CD4-positive, CD25-positive, alpha-beta regulatory T cell (primary cell): ENCODE data around the gene WNT7A. TPM values are rescaled to one million over a fixed set of nuclear protein-coding genes. Genes with fewer than 3 reads are reported as not detected.
"Not testable (repeated sequence)": the region's sequence is repeated elsewhere in the genome, so short reads cannot be mapped to it uniquely, and the experiment has no call there.

ENCODE experiments used
- ATAC-seq, 2 donors: fragments of 150-1000 bp; cut with Tn5 transposase; one replicate each; pipeline ENCODE4 v1.10.0; 2021; ENCODE audit warnings: low read depth in 2 of 2, moderate number of reproducible peaks in 2 of 2, moderate library complexity in 1 of 2
- DNase-seq, 3 donors: peaks; one replicate each; pipeline versions ENCODE4 v3.0.0 to v3.0.0-alpha.2; 2012 to 2022; ENCODE audit warnings: mixed read lengths in 1 of 3
- H3K27ac ChIP-seq: one replicate; pipeline ENCODE4 v1.7.0; 2013; ENCODE audit warnings: mild to moderate bottlenecking, low read length; ENCODE audit not compliant: insufficient read depth, poor library complexity, severe bottlenecking
- H3K27me3 ChIP-seq: one replicate; pipeline ENCODE4 v1.7.0; 2013; ENCODE audit warnings: low read length; ENCODE audit not compliant: control insufficient read depth, insufficient read depth
- H3K36me3 ChIP-seq: one replicate; pipeline ENCODE4 v1.7.0; 2013; ENCODE audit warnings: mild to moderate bottlenecking, low read length, moderate library complexity; ENCODE audit not compliant: control insufficient read depth, insufficient read depth
- H3K4me1 ChIP-seq: 2 replicates; pipeline ENCODE4 v1.7.0; 2013; ENCODE audit warnings: mild to moderate bottlenecking, low read length; ENCODE audit not compliant: insufficient read depth, control insufficient read depth, poor library complexity, severe bottlenecking
- H3K4me3 ChIP-seq: one replicate; pipeline ENCODE4 v1.7.0; 2013; ENCODE audit warnings: low read depth, mild to moderate bottlenecking, low read length, moderate library complexity
- H3K9me3 ChIP-seq, 2 experiments: 1 replicate in 1 of 2; 2 replicates in 1 of 2; pipeline ENCODE4 v1.7.0; 2013; ENCODE audit warnings: low read length in 2 of 2, mild to moderate bottlenecking in 1 of 2, moderate library complexity in 1 of 2; ENCODE audit not compliant: control insufficient read depth in 2 of 2
- H3K27ac Mint-ChIP-seq, 3 donors: one replicate each; pipeline ENCODE4 v1.8.0; 2020 to 2022; ENCODE audit warnings: mild to moderate bottlenecking in 3 of 3, mixed read lengths in 3 of 3, moderate library complexity in 2 of 3
- H3K27me3 Mint-ChIP-seq: one replicate; pipeline ENCODE4 v1.8.0; 2022; ENCODE audit warnings: mild to moderate bottlenecking, mixed read lengths
- H3K36me3 Mint-ChIP-seq: one replicate; pipeline ENCODE4 v1.8.0; 2020; ENCODE audit warnings: mixed read lengths
- H3K4me1 Mint-ChIP-seq, 4 donors: one replicate each; pipeline ENCODE4 v1.8.0; 2020 to 2022; ENCODE audit warnings: mixed read lengths in 4 of 4, mild to moderate bottlenecking in 1 of 4
- H3K4me3 Mint-ChIP-seq, 4 donors: one replicate each; pipeline ENCODE4 v1.8.0; 2020 to 2022; ENCODE audit warnings: mild to moderate bottlenecking in 4 of 4, mixed read lengths in 4 of 4, moderate library complexity in 3 of 4
- H3K9me3 Mint-ChIP-seq, 7 donors: one replicate each; pipeline ENCODE4 v1.8.0; 2020 to 2022; ENCODE audit warnings: mixed read lengths in 7 of 7, mild to moderate bottlenecking in 3 of 7, moderate library complexity in 2 of 7
- polyA plus RNA-seq, 4 donors: library from polyadenylated mRNA; unstranded; fragments of 300-500 nt; fragmentation: Illumina TruSeq; gene quantifications; one replicate each; pipeline ENCODE4 v1.2.3, GENCODE V29; 2021
- total RNA-seq: library from RNA; stranded (reverse); gene quantifications from one replicate; pipeline ENCODE4 v1.2.3, GENCODE V29; 2022

The WNT7A gene
- 2.5 TPM for total RNA-seq
- polyA plus RNA-seq, result 1 to 10 TPM in 1 of 4 donors, under 1 TPM in 2, not detected in 1; 0.34 to 1.4 (median 0.87) TPM

DNA sequence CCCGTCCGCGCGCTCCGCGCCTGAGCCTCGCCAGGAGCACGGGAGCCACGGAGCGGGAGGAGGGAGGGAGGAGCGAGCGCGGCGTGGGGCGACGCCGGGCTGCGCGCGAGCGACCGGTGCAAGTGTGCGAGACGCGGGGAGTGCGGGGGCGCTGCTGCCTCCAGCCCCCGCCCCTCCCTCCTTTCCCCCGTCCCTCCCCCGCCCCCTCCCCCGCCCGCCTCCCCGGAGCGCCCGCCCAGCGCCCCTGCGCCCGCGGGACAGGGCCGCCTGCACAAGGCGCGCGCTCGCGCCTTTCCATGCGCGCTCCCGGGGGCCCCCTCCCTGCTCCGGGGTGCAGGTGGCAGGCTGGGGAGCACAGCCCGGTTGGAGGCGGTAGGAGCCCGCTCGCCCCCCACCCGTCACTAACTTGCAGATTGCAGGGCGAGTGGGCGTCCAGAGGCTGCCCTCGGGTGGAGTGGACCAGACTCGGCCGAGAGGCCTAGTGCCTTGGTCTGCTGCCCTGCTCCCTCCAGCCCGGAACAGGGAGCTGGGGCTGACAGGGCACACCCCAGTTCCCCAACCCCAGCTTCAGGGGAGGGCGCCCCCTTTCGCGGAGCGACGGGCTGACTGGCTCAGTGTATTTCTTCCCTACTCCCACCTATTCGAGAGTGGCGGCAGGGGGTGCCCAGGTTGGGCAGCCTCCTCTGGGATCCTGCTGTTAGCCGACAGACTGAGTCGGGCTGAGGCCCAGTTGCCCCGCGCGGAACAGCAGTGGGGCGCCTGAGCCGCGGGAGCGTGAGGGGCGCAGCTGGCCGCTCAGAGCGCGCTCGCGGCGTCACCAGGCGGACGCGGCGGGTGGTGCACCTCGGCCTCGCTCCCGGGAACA, at the start of gene WNT7A:
WNT7A (minus strand) TSS at position 126 of the 865 bp plus-strand sequence. CDS start 255 bp downstream, outside the sequence.
- no peaks in the 10 kb centered on the region for H3K36me3 ChIP-seq
- no peak within 1 kb of the TSS for H3K4me3 ChIP-seq
- H3K27me3 Mint-ChIP-seq, result peaks cover 59% of the 10 kb centered on the region
- H3K36me3 Mint-ChIP-seq, result peaks cover 5% of the 10 kb centered on the region
- H3K27ac ChIP-seq, result no peak within 1 kb of the TSS
- peak; percentile 54 to 62 for ATAC-seq
- peaks cover 22% of the 10 kb centered on the region for H3K4me1 ChIP-seq
- no peaks in the 10 kb centered on the region for H3K9me3 ChIP-seq
- DNase-seq, result peak; percentile 37 to 56 (median 40)
- H3K27ac Mint-ChIP-seq, result no peak within 1 kb of the TSS
- H3K4me3 Mint-ChIP-seq, result peak within 1 kb of the TSS; percentile 39 to 84 (median 64)
- H3K27me3 ChIP-seq, result peaks cover 27% of the 10 kb centered on the region
- H3K9me3 Mint-ChIP-seq, result peaks cover 0 to 5% (median 0%) of the 10 kb centered on the region in 7 donors
- peaks cover 0 to 21% (median 5%) of the 10 kb centered on the region in 4 donors for H3K4me1 Mint-ChIP-seq

DNA sequence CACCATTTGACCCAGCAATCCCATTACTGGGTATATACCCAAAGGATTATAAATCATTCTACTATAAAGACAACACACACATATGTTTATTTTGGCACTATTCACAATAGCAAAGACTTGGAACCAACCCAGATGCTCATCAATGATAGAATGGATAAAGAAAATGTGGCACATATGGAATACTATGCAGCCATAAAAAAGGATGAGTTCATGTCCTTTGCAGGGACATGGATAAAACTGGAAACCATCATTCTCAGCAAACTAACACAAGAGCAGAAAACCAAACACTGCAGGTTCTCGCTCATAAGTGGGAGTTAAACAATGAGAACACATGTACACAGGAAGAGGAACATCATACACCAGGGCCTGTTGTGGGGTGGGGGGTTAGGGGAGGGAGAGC, 48.9 kb upstream of the WNT7A start:
- peaks cover 0 to 41% (median 13%) of the 10 kb centered on the region in 7 donors for H3K9me3 Mint-ChIP-seq
- not testable (repeated sequence) for H3K4me3 ChIP-seq, ATAC-seq, H3K27ac Mint-ChIP-seq, H3K4me1 Mint-ChIP-seq, DNase-seq, H3K36me3 Mint-ChIP-seq, H3K27me3 ChIP-seq, H3K27ac ChIP-seq, H3K4me3 Mint-ChIP-seq, H3K27me3 Mint-ChIP-seq, H3K36me3 ChIP-seq, H3K4me1 ChIP-seq
- peaks cover 2 to 11% of the 10 kb centered on the region in 2 experiments for H3K9me3 ChIP-seq

DNA sequence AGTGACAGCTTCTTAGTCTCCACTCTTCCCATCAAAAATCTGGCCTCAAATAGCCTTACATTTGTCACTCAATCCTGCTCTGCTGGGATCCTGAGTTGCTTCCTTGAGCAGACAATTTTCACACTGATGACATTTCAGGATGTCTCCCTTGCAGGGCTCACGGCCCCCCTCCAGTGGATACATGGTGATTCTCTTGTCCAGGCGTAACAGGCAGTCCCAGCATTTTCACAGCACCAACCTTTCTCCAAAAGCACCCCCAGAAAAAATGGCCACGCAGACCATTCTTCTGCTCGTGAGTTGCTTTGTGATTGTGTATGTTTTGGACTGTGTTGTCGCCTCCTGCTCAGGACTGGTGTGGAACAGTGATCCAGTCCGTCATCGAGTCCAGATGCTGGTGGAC, 47.4 kb upstream of the WNT7A start:
- H3K4me3 ChIP-seq, result no peak overlapping the region
- no peak overlapping the region for H3K27ac Mint-ChIP-seq
- peaks cover 0 to 42% (median 13%) of the 10 kb centered on the region in 7 donors for H3K9me3 Mint-ChIP-seq

GRCh38 chr3:13916375-13916774, 36.5 kb upstream of the WNT7A start:
- no peaks in the 10 kb centered on the region for H3K4me1 Mint-ChIP-seq
- no peaks in the 10 kb centered on the region for H3K27me3 Mint-ChIP-seq
- Histone ChIP-seq H3K4me3 (no peak overlapping the region), H3K27me3 (no peaks in the 10 kb centered on the region), H3K27ac (no peak overlapping the region), H3K36me3 (no peaks in the 10 kb centered on the region), H3K4me1 (no peaks in the 10 kb centered on the region), H3K9me3 (peaks cover 9 to 32% of the 10 kb centered on the region in 2 experiments)
- peaks cover 2% of the 10 kb centered on the region for H3K36me3 Mint-ChIP-seq
- H3K27ac Mint-ChIP-seq, result no peak overlapping the region
- DNase-seq (no peak), ATAC-seq (no peak)
- H3K9me3 Mint-ChIP-seq, result peaks cover 2 to 63% (median 27%) of the 10 kb centered on the region in 7 donors
- no peak overlapping the region for H3K4me3 Mint-ChIP-seq

More for the DNA sequence above, 47.4 kb upstream of the WNT7A start:
- H3K27ac ChIP-seq, result no peak overlapping the region
- H3K36me3 ChIP-seq, result no peaks in the 10 kb centered on the region
- Mint-ChIP-seq H3K4me1 (peaks cover 0 to 3% (median 0%) of the 10 kb centered on the region in 4 donors), H3K4me3 (no peak overlapping the region), H3K27me3 (no peaks in the 10 kb centered on the region), H3K36me3 (no peaks in the 10 kb centered on the region)
- DNase-seq (no peak), ATAC-seq (no peak)
- no peaks in the 10 kb centered on the region for H3K27me3 ChIP-seq
- H3K4me1 ChIP-seq, result no peaks in the 10 kb centered on the region
- H3K9me3 ChIP-seq, result peaks cover 2 to 13% of the 10 kb centered on the region in 2 experiments

DNA sequence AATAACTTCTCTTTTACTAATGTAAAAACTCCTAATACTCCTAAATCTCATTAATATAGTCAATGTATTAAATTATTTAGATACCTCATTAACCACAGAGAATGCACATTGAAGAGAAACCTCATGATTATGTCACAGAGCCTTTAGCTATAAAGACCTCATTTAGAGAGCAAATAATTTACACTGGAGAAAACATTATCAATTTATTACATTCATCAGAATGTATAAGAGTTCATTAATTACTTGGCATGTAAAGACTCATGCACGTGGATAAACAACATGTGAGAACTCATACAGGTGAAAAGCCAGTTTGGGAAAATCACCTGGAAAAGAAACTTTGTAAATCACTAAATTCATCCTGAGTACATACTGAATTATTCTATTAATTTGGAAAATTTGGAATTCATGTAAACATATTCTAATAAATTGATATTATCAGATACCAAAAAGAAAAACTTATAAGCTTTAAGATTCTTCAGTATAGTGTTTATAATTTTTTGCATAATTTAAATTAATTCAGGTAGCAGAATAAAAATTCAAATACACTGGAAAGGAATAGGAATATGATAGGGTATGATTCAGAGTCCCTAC, 22.9 kb upstream of the WNT7A start:
- Mint-ChIP-seq H3K4me1 (peaks cover 0 to 5% (median 0%) of the 10 kb centered on the region in 4 donors), H3K27ac (no peak overlapping the region), H3K9me3 (peaks cover 7 to 63% (median 38%) of the 10 kb centered on the region in 7 donors), H3K4me3 (no peak overlapping the region), H3K27me3 (peaks cover 9% of the 10 kb centered on the region), H3K36me3 (peaks cover 20% of the 10 kb centered on the region)
- no peaks in the 10 kb centered on the region for H3K4me1 ChIP-seq
- ATAC-seq (no peak), DNase-seq (no peak)
- no peak overlapping the region for H3K4me3 ChIP-seq
- H3K36me3 ChIP-seq, result no peaks in the 10 kb centered on the region
- peaks cover 77 to 80% of the 10 kb centered on the region in 2 experiments for H3K9me3 ChIP-seq
- no peak overlapping the region for H3K27ac ChIP-seq
- peaks cover 6% of the 10 kb centered on the region for H3K27me3 ChIP-seq

DNA sequence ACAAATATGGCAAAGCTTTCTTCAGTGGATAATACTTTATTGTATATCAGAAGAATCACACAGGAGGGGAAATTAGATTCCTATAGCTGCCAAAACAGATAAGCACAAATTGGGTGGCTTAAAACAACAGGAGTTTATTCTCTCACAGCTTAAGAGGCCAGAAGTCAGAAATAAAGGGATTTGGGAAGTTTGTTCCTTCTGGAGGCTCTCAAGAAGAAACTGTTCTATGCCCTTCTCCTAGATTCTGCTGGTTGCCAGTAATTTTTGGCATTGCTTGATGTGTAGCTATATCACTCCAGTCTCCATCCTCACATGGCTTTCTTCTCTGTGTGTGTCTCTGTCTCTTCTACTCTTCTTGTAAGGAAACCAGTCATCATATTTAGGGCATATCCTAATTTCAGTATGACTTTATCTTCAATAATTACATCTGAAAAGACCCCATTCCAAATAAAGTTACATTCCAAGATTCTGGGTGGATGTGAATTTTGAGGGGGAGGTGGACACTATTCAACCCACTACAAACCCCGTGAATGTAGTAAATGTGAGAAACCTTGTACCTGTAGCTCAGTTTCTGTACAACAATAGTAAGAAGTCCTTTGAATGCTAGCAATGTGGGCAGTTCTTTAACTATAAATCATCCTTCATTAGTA, 22.2 kb upstream of the WNT7A start:
- H3K27ac ChIP-seq, result no peak overlapping the region
- DNase-seq (no peak), ATAC-seq (no peak)
- H3K36me3 ChIP-seq, result no peaks in the 10 kb centered on the region
- peaks cover 20% of the 10 kb centered on the region for H3K36me3 Mint-ChIP-seq
- no peak overlapping the region for H3K27ac Mint-ChIP-seq
- H3K4me3 Mint-ChIP-seq, result no peak overlapping the region
- H3K4me3 ChIP-seq, result no peak overlapping the region
- peaks cover 71 to 77% of the 10 kb centered on the region in 2 experiments for H3K9me3 ChIP-seq
- no peaks in the 10 kb centered on the region for H3K4me1 ChIP-seq
- peaks cover 0 to 5% (median 0%) of the 10 kb centered on the region in 4 donors for H3K4me1 Mint-ChIP-seq
- peaks cover 7 to 57% (median 34%) of the 10 kb centered on the region in 7 donors for H3K9me3 Mint-ChIP-seq
- H3K27me3 Mint-ChIP-seq, result peaks cover 9% of the 10 kb centered on the region
- peaks cover 6% of the 10 kb centered on the region for H3K27me3 ChIP-seq

- Mint-ChIP-seq H3K4me1 (peaks cover 4 to 27% (median 18%) of the 10 kb centered on the region in 4 donors), H3K27ac (no peak overlapping the region), H3K27me3 (peaks cover 13% of the 10 kb centered on the region), H3K36me3 (peaks cover 17% of the 10 kb centered on the region), H3K4me3 (peak overlapping the region in 2 of 4 donors; percentile 36 to 87), H3K9me3 (peaks cover 6 to 30% (median 20%) of the 10 kb centered on the region in 7 donors)
- Histone ChIP-seq H3K36me3 (no peaks in the 10 kb centered on the region), H3K9me3 (peaks cover 40 to 42% of the 10 kb centered on the region in 2 experiments), H3K27ac (no peak overlapping the region), H3K27me3 (peaks cover 6% of the 10 kb centered on the region), H3K4me1 (peaks cover 17% of the 10 kb centered on the region), H3K4me3 (no peak overlapping the region)
- DNase-seq (no peak), ATAC-seq (no peak)
Observed at GRCh38 chr3:13898346-13898745, 18.5 kb upstream of the WNT7A start.
